K562 (cell line): ENCODE data around the gene CEP89. TPM values are rescaled to one million over a fixed set of nuclear protein-coding genes. Genes with fewer than 3 reads are reported as not detected.

ENCODE experiments used
- ATAC-seq: fragments of 200-7000 bp; cut with Tn5 transposase; 3 replicates; pipeline ENCODE4 v1.9.1; 2020; ENCODE audit warnings: moderate library complexity
- BruUV-seq: library from RNA; stranded (reverse); fragments of 400-500 nt; replicated peaks from 2 replicates; lab custom pipeline; 2021; lab: Mats Ljungman, UMichigan
- CTCF ChIA-PET: fragments of 300-600 bp; formaldehyde crosslinking; extraction: SDS; loops from one replicate; lab custom pipeline; 2021; ENCODE audit warnings: low intra/inter-chr PET ratio; lab: Yijun Ruan, JAX
- POLR2A ChIA-PET: fragments of 300-600, 350-650 bp; sonication (Branson Sonifier 250); formaldehyde crosslinking; extraction: SDS; loops from one replicate; lab custom pipeline; 2021; ENCODE audit warnings: antibody characterized with exemption, inconsistent platforms; lab: Yijun Ruan, JAX
- DNase-seq, 4 experiments: peaks; one replicate each; pipeline versions ENCODE4 v3.0.0 to v3.0.0-alpha.2; 2011 to 2018; ENCODE audit warnings: low spot score in 3 of 4, mixed read lengths in 3 of 4; ENCODE audit errors: extremely low read depth in 1 of 4
- FAIRE-seq: peaks from 2 replicates; lab custom pipeline; 2011; peaks lifted over from hg19 to GRCh38; lab: Jason Lieb, UNC
- H2AFZ ChIP-seq: 2 replicates; pipeline ENCODE4 v1.6.0; 2011; ENCODE audit warnings: low read depth, low read length, control low read depth, inconsistent platforms
- H3K27ac ChIP-seq: fragments of 200-600 bp; 3 replicates; pipeline ENCODE4 v1.8.0; 2011; ENCODE audit warnings: low read depth, mild to moderate bottlenecking, control low read depth, inconsistent platforms, low read length, moderate library complexity, mixed read lengths; ENCODE audit errors: extremely low read depth
- H3K27me3 ChIP-seq, 2 experiments: fragments of 300-600 bp in 1 of 2; 2 replicates in 1 of 2; 3 replicates in 1 of 2; pipeline versions ENCODE4 v1.6.0 to v1.8.0; 2011; ENCODE audit warnings: inconsistent platforms in 2 of 2, low read length in 2 of 2, mild to moderate bottlenecking in 1 of 2, mixed read lengths in 1 of 2, moderate library complexity in 1 of 2; ENCODE audit not compliant: control insufficient read depth in 2 of 2, insufficient read depth in 2 of 2
- H3K36me3 ChIP-seq: fragments of 300-600 bp; 3 replicates; pipeline ENCODE4 v1.8.0; 2011; ENCODE audit warnings: mild to moderate bottlenecking, low read length, inconsistent platforms; ENCODE audit not compliant: control insufficient read depth, insufficient read depth
- H3K4me1 ChIP-seq, 2 experiments: fragments of 200-600 bp in 1 of 2; replicated peaks in 1 of 2; 2 replicates in 1 of 2; 3 replicates in 1 of 2; pipeline versions ENCODE4 v1.5.1 to v1.8.0; 2011; ENCODE audit warnings: inconsistent platforms in 2 of 2, low read length in 2 of 2, mild to moderate bottlenecking in 1 of 2, mixed read lengths in 1 of 2, moderate library complexity in 1 of 2; ENCODE audit not compliant: control insufficient read depth in 2 of 2, insufficient read depth in 2 of 2
- H3K4me2 ChIP-seq: 2 replicates; pipeline ENCODE4 v1.6.1; 2011; ENCODE audit warnings: low read length, control low read depth, inconsistent platforms, mixed read lengths; ENCODE audit not compliant: insufficient read depth
- H3K4me3 ChIP-seq: fragments of 200-600 bp; sonication (generic), shearing (Covaris generic); 2 replicates; pipeline ENCODE4 v1.5.1; 2016; ENCODE audit warnings: control low read depth, inconsistent platforms
- H3K79me2 ChIP-seq: fragments of 200-600 bp; 3 replicates; pipeline ENCODE4 v1.8.0; 2011; ENCODE audit warnings: low read length, inconsistent platforms; ENCODE audit not compliant: control insufficient read depth, insufficient read depth
- H3K9ac ChIP-seq, 2 experiments: 2 replicates each; pipeline versions ENCODE4 v1.6.0 to v1.6.1; 2011; ENCODE audit warnings: low read depth in 2 of 2, low read length in 2 of 2, control low read depth in 1 of 2, inconsistent platforms in 1 of 2, mild to moderate bottlenecking in 1 of 2, mixed read lengths in 1 of 2; ENCODE audit not compliant: insufficient read depth in 1 of 2
- H3K9me1 ChIP-seq: one replicate; pipeline ENCODE4 v1.6.0; 2011; ENCODE audit warnings: inconsistent platforms, mild to moderate bottlenecking, low read length, moderate library complexity; ENCODE audit not compliant: control insufficient read depth, insufficient read depth
- H3K9me3 ChIP-seq: replicated peaks from 2 replicates; pipeline ENCODE4 v1.5.1; 2011; ENCODE audit warnings: low read depth, low read length, inconsistent platforms; ENCODE audit not compliant: control insufficient read depth, insufficient read depth
- H4K20me1 ChIP-seq: replicated peaks from 2 replicates; pipeline ENCODE4 v1.6.1; 2011; ENCODE audit warnings: low read length, inconsistent platforms, mixed read lengths; ENCODE audit not compliant: control insufficient read depth, insufficient read depth
- CREB1 ChIP-seq, 2 experiments: sonication (generic) in 1 of 2; formaldehyde crosslinking in 1 of 2; IDR thresholded peaks; 2 replicates each; pipeline versions ENCODE4 v1.6.1 to v1.8.0; 2012 to 2022; ENCODE audit warnings: inconsistent platforms in 1 of 2, mild to moderate bottlenecking in 1 of 2, missing genetic modification reagents in 1 of 2, moderate library complexity in 1 of 2
- EHMT2 ChIP-seq: fragments of 450-650 bp; IDR thresholded peaks from 2 replicates; pipeline ENCODE4 v1.6.1; 2018; ENCODE audit warnings: antibody characterized with exemption
- GATAD2B ChIP-seq: fragments of 450-650 bp; IDR thresholded peaks from 2 replicates; pipeline ENCODE4 v1.6.1; 2017; ENCODE audit warnings: mild to moderate bottlenecking, borderline replicate concordance
- HNRNPK ChIP-seq: fragments of 200-400 bp; formaldehyde crosslinking; IDR thresholded peaks from one replicate; pipeline ENCODE4 v1.6.1; 2018; ENCODE audit warnings: mild to moderate bottlenecking, low read depth, low read length; ENCODE audit not compliant: poor library complexity, severe bottlenecking
- IFI16 ChIP-seq: fragments of 250-450 bp; sonication (Bioruptor Pico); IDR thresholded peaks from 2 replicates; pipeline ENCODE4 v2.1.2; 2022; ENCODE audit warnings: mild to moderate bottlenecking, inconsistent platforms
- PHB2 ChIP-seq: fragments of 450-650 bp; IDR thresholded peaks from 2 replicates; pipeline ENCODE4 v1.6.1; 2017; ENCODE audit warnings: low read depth
- RAD51 ChIP-seq: fragments of 450-650 bp; IDR thresholded peaks from 2 replicates; pipeline ENCODE4 v1.7.1; 2016; ENCODE audit warnings: low read depth, mild to moderate bottlenecking, borderline replicate concordance
- SNIP1 ChIP-seq: fragments of 450-650 bp; IDR thresholded peaks from 2 replicates; pipeline ENCODE4 v1.7.1; 2017; ENCODE audit warnings: low read depth, mild to moderate bottlenecking
- TFE3 ChIP-seq: fragments of 450-650 bp; formaldehyde crosslinking; IDR thresholded peaks from 2 replicates; pipeline ENCODE4 v1.4.0; 2020; ENCODE audit warnings: mild to moderate bottlenecking, mixed read lengths
- ZBTB12 ChIP-seq: fragments of 250-450 bp; sonication (Bioruptor Pico); IDR thresholded peaks from 2 replicates; pipeline ENCODE4 v1.4.0; 2020
- ZNF175 ChIP-seq: fragments of 200-800 bp; sonication (Bioruptor generic); IDR thresholded peaks from 2 replicates; pipeline ENCODE4 v1.6.1; 2016; ENCODE audit warnings: low read depth, mild to moderate bottlenecking, missing genetic modification characterization, missing compliant biosample characterization
- ZNF311 ChIP-seq: fragments of 250-450 bp; sonication (Bioruptor Pico); IDR thresholded peaks from 2 replicates; pipeline ENCODE4 v1.4.0; 2020; ENCODE audit warnings: mild to moderate bottlenecking, moderate library complexity
- ZNF561 ChIP-seq: fragments of 450-650 bp; formaldehyde crosslinking; conservative IDR thresholded peaks from 2 replicates; pipeline ENCODE4 v1.4.0; 2020; ENCODE audit warnings: mild to moderate bottlenecking, moderate library complexity
- WGBS: fragments of 100-300 bp; shearing (Covaris generic); methylation state at CpG from one replicate; pipeline ENCODE4 v1.1.6; 2016; ENCODE audit warnings: low coverage, mixed read lengths; ENCODE audit not compliant: insufficient coverage; ENCODE audit errors: missing lambda C conversion rate; 5-methylcytosine and 5-hydroxymethylcytosine counted together
- in situ Hi-C: fragments of 300-500 bp; cut with MboI; formaldehyde crosslinking; loops from 4 replicates; pipeline ENCODE4 v1.15.0; 2018; ENCODE audit warnings: inconsistent platforms, mixed read lengths
- intact Hi-C: fragments of 100-400 bp; cut with micrococcal nuclease; formaldehyde crosslinking; loops from 2 replicates; pipeline ENCODE4 v1.14.2; 2022
- polyA plus RNA-seq, 8 experiments: library from polyadenylated mRNA; depleted of rRNA in 4 of 8; stranded (reverse) in 5 of 8; unstranded in 3 of 8; fragments of >200 nt; fragmentation: Nextera tagmentation in 2 of 8; fragmentation: Illumina TruSeq in 1 of 8; extraction: Ambion mirVana in 2 of 8; extraction: Trizol in 1 of 8; gene quantifications; 2 replicates each; pipeline versions ENCODE4 v1.2.1 to v1.2.3, GENCODE V29; 2011 to 2014; ENCODE audit warnings: inconsistent platforms in 1 of 8, missing spikeins in 1 of 8
- total RNA-seq, 7 experiments: library from RNA; depleted of rRNA in 6 of 7; stranded (reverse); fragments of >200 nt in 6 of 7; fragmentation: Illumina TruSeq in 2 of 7; extraction: Trizol in 2 of 7; gene quantifications; 2 replicates each; pipeline versions ENCODE4 v1.2.1 to v1.2.3, GENCODE V29; 2011 to 2021; ENCODE audit warnings: low replicate concordance in 1 of 7
- TF ChIP-seq, protein P1 (sequence below): fragments of 450-650 bp; IDR thresholded peaks from 2 replicates; pipeline ENCODE4 v1.7.0; 2016; ENCODE audit warnings: borderline replicate concordance

Gene CEP89
- total and polyA plus RNA-seq, 9 of the 15 experiments (the other 6 are each of a cell fraction or from before 2014, with no cell fraction given), result 5.5 to 15.0 (median 7.2) TPM

DNA sequence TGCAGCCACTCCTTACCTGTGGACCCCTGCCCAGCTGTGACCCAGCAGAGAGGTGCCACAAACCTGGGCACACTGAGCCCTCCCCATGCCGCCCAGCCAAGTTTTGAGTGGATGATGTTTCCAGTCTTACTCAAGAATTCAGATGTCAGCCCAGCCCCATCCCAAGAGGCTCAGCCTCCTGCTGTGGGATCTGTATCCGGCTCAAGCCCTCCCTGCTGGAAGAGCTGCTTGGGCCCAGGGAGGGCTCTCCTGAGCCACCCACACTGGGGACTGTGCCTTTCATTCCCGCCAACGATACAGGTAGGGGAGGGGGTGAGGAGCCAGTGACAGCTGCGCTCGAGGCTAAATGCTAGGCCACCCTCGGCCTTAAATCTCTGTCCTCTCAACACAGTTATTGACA is 96.3 kb downstream of the CEP89 start:
- ATAC-seq (no peak), FAIRE-seq (no peak), DNase-seq (no peak)
- intact Hi-C loops (no loop called here), in situ Hi-C loops (no loop called here)
- 0% methylated on average over 5 of the region's 7 CpGs for WGBS
- 0 out of 2 replicates have a peak, but pooled peaks cover 7% of the 10 kb centered on the region for H4K20me1 ChIP-seq
- no peaks in the 10 kb centered on the region for H3K9me3 ChIP-seq
- H3K9ac ChIP-seq, result no peak overlapping the region
- no peak overlapping the region for H3K27ac ChIP-seq
- no peak overlapping the region for H3K4me2 ChIP-seq
- ChIA-PET POLR2A (no interaction called here), CTCF (no interaction called here)
- no peak overlapping the region for H2AFZ ChIP-seq
- no peaks in the 10 kb centered on the region for H3K79me2 ChIP-seq
- no peak overlapping the region for H3K4me3 ChIP-seq
- H3K4me1 ChIP-seq, result peaks cover 0 to 3% of the 10 kb centered on the region in 2 experiments; a peak in 1 of 5 replicates
- no peaks in the 10 kb centered on the region for H3K9me1 ChIP-seq
- peaks cover 11 to 61% of the 10 kb centered on the region in 2 experiments; a peak in 3 of 5 replicates for H3K27me3 ChIP-seq
- no peaks in the 10 kb centered on the region for H3K36me3 ChIP-seq
- no TSS peak for BruUV-seq
- no peak for TF ChIP-seq ZNF311
- no peak for TF ChIP-seq GATAD2B
- no peak for TF ChIP-seq IFI16 (CRISPR knock-in tag)
- TF ChIP-seq ZNF561 (CRISPR knock-in tag), result no peak
- TF ChIP-seq TFE3, result no peak
- TF ChIP-seq SNIP1, result no peak
- no peak for TF ChIP-seq ZBTB12 (CRISPR knock-in tag)
- TF ChIP-seq HNRNPK, result no peak
- no peak for TF ChIP-seq RAD51
- TF ChIP-seq, protein P1, sequence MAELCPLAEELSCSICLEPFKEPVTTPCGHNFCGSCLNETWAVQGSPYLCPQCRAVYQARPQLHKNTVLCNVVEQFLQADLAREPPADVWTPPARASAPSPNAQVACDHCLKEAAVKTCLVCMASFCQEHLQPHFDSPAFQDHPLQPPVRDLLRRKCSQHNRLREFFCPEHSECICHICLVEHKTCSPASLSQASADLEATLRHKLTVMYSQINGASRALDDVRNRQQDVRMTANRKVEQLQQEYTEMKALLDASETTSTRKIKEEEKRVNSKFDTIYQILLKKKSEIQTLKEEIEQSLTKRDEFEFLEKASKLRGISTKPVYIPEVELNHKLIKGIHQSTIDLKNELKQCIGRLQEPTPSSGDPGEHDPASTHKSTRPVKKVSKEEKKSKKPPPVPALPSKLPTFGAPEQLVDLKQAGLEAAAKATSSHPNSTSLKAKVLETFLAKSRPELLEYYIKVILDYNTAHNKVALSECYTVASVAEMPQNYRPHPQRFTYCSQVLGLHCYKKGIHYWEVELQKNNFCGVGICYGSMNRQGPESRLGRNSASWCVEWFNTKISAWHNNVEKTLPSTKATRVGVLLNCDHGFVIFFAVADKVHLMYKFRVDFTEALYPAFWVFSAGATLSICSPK, result no peak
- no peak for TF ChIP-seq ZNF175
- TF ChIP-seq EHMT2, result no peak
- no peak for TF ChIP-seq CREB1 (IDR thresholded peaks at IDR 0.05)
- TF ChIP-seq CREB1 (CRISPR knock-in tag; IDR thresholded peaks at IDR 0.05), result no peak
- no peak for TF ChIP-seq PHB2
